ENCODE measurements around the gene POC1A.
A peak's percentile ranks its signal among the peaks of the same experiment; 100 is the strongest.

GRCh38 chr3:52190294-52191074, 36.3 kb upstream of the POC1A start:
- TF ChIP-seq CTCF (IDR thresholded peaks at IDR 0.05 in 8 of 11, conservative IDR thresholded peaks at IDR 0.05 in 3 of 11) (no peak), POLR2AphosphoS5 (IDR thresholded peaks at IDR 0.05) (peak in 2 of 3 donors; percentile 43 to 49)
